Effector CD8-positive, alpha-beta T cell (primary cell): ENCODE results near the gene SLC5A5.

Experiments used
- DNase-seq: peaks from one replicate; lab custom pipeline; 2025; lab: John Stamatoyannopoulos, UW
- total RNA-seq, 4 experiments: gene quantifications; one replicate each; lab custom pipeline; 2026; lab: John Stamatoyannopoulos, UW

The SLC5A5 gene
- 0.49 to 3.0 (median 1.6) reads per million in 4 experiments for total RNA-seq

DNA sequence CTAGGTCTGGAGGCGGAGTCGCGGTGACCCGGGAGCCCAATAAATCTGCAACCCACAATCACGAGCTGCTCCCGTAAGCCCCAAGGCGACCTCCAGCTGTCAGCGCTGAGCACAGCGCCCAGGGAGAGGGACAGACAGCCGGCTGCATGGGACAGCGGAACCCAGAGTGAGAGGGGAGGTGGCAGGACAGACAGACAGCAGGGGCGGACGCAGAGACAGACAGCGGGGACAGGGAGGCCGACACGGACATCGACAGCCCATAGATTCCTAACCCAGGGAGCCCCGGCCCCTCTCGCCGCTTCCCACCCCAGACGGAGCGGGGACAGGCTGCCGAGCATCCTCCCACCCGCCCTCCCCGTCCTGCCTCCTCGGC is at the start of gene SLC5A5:
SLC5A5 (plus strand) TSS at position 68 of the 373 bp plus-strand sequence. CDS start 375 bp downstream, outside the sequence.
- no peak for DNase-seq

DNA sequence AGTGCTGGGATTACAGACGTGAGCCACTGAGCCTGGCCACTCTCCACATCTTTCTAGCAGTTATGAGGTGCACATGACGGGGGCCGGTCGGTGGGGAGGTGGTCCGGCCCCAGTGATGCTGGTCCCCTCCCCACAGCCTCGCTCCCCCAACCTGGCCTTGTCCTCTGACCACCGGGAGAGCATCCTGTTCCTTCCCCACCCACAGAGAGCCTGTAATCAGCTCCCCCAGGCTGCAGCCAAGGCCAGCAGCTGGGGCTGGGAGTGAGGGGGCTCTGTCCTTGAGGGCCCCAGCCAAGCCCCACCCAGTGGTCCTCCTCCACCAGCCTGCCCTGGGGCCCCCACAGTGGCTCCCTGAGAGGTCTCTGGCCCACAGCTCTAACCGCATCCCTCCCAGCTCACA is 47.4 kb upstream of the SLC5A5 start:
- DNase-seq, result no peak

DNA sequence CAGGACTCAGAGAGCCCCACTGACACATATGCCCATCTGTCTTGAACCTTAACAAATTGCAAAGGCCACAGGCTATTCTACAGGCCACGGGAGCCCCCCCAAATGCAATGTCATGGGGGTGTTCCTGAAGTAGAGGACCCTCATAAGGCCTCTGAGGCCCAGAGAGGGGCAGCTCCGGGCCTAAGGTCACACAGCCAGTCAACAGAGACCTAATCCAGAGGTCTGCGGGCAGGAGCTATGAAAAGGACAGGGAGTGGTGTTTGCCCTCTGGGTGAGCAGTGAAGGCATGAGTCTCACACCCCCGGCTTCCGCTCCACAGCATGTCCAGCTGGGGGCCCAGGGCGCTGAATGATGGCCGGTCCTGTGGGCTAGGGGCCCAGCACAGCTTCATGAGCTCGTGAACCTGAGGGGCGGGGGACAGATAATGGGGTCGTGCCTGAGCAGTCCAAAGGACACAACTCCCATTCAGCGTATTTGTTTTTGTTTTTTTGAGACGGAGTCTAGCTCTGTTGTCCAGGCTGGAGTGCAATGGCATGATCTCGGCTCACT is 45.2 kb upstream of the SLC5A5 start:
- DNase-seq, result no peak

DNA sequence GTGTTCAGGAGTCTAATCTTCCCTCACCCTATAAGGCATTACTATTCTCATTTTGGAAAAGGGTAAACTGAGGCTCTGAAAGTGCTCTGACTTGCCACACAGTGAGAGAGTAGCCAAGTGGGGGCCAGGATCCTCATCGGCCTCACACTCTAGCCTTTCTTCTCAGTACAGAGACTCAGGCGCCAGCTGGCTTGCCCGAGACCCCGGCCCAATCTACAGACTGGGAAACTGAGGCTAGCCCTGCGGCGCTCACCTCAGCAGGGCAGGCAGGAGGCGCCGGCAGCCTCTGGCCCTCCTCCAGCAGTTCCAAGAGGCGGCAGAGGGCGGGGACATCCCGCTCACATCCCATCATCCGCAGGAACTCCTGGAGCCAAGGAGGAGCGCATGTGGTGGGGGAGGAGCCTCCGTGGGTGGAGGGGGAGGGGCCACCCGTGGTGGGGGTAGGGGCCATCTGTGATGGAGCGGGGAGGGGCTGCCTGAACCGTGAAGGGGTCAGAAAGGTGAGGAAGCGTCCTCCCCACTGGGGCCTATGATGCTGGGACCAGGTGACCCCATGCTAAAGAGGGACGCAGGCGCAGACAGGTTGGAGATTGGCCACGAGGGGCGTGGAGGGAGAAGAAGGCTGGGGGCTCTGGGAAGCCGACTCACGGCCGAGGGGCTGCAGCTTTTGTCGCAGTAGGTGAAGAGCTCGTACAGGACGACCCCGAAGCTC is 41.7 kb upstream of the SLC5A5 start:
- no peak for DNase-seq

DNA sequence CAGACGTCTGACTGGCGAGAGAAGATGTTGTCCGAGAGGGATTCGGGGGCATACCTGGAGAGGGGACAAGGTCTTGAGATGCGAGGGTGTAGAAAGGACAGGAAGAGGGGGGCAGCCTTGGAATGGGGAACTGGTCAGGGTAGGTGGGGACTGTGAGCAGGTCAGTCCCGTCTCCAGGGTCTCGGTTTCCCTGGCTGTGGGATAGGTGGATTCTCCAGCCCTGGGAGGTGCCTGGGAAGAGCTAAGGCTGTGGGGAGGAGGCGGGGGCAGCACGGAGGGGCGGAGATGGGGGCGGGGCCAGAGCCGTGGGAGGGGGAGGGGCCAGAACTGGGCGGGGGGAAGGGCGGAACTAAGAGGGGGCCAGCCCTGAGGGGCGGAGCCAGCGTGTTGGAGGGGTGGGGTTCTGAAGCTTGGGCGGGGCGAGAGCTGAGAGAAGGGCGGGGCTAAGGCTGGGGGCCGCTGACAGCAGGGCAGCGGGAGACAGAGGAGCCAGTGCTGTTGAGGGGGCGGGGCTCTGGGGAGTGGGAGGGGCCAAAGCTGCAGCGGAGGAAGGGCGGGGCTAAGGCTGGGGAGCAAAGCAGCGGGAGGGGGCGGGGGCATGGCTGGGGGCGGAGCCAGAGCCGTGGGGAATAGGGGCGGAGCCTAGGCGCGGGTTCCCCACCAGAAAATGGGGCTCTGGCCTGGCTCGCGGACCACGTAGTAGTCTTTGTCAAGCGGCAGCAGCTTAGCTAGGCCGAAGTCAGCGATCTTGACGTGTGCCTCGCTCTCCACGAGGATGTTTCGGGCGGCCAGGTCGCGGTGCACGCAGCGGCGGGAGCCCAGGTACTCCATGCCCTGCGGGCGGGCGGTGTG is 41.0 kb upstream of the SLC5A5 start:
- peak; percentile 28 for DNase-seq

DNA sequence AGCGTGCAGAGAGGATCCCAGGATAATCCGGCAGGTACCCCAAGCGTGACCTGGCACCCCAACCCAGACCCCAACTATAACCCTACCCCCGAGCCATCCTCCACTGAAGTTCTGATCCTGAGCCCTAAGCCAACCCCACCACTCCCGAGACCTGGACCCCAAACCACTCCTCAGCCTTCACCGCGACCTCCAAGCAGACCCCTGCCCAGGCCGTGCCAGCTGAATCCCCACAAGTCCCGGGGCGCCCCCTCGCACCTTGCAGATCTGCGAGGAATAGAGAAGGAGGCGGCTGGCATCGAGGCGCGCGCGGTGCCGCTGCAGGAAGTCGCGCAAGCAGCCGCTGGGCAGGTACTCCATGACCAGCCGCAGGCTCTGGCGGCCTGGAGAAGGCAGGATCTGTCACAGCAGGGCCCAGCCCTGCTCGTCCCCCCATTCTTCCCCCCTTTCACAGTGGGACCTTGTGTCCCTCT is 40.3 kb upstream of the SLC5A5 start:
- DNase-seq, result no peak

DNA sequence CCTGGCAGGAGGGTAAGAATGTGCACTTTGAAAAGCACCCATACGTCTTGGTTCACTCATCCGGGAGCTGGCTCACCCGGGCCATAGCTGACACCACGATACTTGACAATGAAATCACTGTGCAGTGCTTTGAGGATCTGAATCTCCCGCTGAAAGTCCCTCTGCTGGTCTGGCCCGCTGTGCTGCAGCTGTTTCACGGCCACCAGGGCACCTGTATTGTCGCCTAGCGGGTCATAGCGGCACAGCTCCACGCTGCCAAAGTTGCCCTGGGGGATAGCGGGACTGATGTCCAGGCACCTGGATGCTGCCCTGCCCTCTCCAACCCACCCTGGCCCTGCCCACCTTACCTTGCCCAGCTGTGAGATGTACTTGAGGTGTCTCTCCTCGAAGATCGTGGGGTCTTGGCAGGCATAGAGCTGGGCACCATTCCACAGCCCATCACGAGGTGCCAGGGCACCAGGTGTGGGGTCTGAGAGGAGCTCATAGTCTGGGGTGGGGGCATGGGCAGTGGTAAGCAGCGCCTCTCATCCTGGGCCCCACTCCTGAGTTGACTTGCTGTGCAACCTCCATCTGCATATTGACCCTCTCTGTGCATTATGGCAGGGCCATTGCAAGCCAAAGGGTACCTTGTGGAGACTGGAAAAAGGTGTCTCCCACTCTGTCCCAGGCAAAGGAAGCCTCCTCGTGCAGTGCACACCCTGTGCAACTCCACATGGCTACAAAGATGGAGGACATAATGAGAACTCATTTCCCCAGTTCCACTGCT is 39.1 kb upstream of the SLC5A5 start:
- no peak for DNase-seq

DNA sequence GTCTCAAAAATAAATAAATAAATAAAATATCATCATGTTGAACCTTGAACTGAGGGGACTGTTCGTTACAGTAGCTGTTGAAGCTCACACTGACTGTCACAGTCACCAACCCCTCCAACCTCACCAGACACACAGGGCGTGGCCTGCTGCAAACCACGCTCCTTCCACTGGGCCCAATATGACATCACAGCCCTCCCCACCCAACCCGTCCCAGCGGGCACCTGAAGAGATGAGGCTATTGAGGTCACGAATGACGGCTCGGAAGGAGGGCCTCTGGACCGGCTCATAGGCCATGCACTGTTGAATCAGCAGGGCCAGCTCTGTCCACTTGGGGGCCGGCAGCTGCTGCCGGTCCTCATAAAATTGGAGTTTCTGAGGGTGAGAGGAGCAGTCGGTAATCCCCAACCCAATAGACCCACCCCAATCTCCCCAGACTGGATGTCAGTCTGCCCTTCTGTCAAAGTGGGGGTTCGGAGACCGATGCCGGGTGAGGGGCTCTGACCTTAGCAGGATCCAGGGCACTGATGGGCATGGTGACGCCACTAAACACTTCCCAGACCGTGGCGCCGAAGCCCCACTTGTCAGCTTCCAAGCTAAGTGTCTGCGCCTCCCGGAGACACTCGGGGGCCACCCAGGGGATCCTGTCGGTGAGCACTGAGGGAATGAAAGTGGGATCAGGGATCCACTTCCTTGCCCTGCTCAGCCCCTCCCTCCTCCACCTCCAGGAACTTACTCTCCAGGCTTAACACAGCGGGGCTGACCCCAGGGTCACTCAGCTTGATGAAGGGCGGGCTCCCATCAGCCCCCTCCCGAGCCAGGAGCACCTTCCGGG is 37.2 kb upstream of the SLC5A5 start:
- no peak for DNase-seq

DNA sequence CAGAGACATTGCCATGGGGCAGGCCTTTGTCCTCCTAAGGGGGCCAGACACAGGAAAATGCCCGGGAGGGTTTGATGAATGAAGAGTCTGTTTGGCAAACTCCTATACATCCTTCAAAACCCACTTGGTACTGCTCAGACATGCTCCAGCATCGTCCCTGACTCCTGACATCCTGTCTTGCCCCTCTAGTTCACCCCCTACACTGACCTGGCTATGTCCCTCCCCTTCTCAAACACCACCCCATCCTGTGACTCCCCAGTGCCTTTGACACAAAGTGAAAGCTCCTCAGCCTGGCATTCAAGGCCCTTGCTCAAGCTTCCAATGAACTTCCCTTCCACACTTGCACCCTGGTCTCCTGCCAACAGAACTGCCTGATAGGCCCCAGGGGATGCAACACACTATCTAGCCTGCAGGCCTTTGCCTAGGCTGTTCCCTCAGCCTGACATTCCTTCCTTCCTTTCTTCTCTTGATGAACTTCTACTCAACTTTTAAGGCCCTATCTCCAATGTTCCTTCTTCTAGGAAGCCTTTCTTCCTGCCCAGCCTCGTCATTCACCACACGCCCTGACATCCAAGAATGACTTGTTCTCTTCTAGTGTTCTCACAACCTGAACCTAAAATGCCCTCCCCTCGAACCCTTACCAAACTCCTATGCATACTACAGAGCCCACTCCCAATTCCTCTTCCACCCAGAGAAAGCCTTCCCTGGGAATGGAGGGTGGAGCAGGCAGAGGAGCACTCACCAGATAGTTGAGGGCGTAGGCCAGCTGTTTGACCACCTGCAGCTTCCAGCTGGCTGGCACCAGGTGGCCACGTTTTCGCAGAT is 36.4 kb upstream of the SLC5A5 start:
- no peak for DNase-seq

DNA sequence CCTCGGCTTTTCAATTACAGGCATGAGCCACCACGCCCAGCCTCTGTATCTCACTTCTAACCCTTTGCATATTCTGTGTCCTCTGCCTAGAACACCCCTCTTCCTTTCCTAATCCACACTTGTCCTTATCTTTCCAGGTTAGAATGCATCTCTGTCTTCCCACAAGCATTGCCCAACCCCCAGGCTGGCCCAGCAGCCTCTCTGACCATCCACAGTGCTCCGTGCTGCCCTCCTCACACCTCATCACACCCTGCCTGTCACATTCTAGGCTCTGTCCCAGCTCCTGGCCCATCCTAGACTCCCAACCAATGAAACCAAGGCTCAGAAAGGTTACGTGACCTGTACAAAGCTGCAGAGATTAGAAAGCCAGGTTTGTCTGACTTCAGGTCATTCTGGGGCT is 35.2 kb upstream of the SLC5A5 start:
- no peak for DNase-seq

DNA sequence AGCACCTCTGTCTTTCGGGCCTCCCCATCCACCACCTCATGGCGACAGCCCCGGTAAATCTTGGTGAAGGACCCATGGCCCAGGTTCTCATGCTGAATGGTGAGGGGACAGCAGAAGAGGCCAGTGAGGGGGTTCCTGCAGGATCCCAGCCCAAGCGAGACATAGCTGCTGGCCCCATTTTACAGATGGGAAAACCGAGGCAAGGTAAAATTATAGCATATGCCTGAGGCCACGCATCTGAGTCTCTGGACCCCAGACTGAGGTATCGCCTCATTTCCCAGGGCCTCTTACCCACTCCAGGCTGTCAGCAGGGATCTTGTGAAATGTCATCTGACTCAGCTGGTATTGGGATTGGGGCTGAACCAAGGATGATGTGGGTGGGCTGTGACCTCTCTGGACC is 33.8 kb upstream of the SLC5A5 start:
- DNase-seq, result no peak

DNA sequence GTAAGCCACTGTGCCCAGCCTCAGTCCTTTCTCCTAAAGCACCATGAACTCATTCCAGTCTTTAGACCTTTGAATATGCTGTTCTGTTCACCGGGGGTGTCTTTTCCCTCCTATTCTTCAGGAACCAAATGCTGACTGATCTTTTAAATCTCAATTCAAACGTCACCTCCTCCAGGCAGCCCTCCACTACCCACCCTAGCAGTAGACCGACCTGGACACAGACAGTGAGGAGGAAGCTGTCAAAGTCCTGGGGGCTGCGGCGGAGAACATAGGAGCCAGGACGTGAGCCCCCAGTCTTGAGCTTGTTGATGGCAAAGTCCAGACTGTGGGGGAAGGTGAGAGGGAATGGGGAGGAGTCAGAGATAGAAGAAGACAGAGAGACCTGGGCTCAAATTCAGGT is 31.7 kb upstream of the SLC5A5 start:
- no peak for DNase-seq

DNA sequence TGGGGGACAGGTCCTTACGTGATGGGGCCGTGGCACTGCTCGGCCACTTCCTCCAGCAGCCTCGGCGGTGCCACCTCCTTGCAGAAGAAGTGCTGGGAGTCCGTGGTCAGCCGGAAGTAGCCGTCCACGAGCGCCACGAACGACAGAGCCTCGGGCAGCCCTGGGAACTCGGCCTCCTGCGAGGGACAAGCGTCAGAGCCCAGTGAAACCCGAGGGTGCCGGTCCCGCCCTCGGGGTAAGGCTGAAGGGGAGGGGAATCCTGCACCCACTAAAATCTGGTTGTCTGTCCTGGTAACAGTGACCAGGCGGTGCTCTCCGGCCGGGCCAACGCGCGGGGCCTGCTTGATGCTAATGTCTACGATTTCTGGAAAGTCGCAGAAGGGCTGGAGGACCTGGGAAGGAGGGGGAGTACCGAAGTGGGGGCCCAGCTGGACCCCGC is 30.4 kb upstream of the SLC5A5 start:
- DNase-seq, result no peak

DNA sequence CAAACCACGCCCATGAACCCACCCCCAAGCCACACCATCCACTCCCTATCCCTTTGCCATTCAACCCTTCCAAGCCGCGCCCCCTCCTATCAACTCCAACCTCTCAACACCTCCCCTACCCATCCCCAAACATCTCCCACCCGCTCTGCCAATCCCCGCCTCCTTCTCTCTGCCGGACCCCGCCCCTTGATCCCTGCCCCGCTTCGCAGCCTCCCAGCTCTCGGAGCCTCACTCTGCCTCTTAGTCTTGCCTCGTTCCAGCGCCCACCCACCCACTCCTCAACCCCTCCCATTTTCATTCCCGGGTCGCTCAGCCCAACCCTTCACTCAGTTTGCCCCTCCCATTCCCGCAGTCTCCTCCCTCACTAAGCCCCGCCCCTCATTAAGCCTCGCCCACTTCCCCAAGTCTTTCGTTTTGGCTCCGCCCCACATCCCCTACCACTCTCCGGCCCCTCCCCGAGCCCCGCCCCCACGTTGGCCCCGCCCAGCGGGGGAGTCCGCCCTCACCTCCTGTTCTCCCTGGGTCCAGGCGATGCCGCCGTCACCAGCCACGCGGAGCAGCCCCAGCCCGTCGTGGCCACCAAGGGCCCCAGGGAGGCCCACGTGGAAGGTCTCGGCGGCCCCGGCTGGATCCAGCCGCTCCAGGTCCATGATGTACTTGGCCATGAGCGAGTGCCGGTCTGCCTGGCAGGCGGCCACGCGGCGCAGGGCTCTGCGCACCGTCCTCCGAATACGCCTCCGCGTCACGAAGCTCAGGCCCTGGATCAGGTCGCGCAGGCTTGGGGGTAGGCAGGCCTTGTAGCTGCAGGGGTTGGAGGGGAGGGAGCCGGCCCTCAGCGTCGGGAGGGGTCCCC is 29.7 kb upstream of the SLC5A5 start:
- peak; percentile 53 for DNase-seq

DNA sequence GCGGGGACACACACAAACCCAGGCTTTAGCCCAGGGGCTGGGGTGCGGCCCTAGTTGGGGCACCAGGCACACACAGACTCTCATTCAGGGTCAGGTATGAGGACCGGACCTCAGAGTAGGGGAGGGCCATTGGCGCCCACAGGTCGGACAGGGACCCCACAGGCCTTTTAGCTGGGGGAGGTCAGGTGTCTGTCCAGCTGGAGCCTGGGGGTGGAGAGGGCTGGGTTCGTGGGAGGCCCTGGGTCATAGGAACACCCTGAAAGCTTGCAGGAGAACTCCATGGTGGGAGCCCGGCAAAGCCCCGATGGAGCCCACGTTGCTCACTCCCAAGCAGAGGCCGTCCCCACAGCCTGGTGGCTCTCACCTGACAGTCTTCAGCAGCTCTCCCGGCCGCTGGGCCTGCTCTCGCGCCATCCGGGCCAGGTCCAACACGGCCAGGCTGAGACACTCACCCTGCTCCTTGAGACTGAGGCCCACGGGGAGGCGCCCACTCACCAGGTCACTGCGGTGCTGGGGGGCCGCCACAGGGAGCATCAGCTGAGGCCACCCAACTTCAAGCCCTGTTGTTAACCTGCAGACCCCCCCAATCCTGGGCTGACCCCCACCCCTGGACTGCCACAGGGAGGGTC is 29.0 kb upstream of the SLC5A5 start:
- no peak for DNase-seq

DNA sequence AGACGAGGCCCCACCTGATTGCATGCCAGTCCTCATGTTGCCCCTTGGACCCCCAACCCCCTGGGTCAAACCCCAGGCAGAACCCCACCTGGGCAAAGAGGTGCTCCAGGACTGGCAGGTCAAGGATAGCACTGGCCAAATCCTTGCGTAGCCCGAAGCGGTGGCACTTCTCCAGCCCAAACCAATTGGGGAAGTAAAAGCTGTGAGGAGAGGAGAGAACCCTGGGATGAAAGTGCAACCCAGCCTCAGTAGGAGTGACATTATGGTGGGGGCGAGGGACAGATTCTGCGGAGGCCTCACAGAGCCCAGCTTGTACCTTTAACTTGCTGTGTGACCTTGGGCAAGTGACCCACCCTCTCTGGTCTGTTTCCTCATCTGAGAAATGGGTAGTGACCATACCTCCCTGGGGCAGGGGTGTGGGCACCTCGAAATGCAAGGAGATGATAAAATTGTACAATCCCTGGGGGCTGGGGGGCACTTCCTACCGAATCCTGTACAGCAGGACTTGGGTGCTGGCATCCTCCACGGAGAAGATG is 28.4 kb upstream of the SLC5A5 start:
- no peak for DNase-seq

DNA sequence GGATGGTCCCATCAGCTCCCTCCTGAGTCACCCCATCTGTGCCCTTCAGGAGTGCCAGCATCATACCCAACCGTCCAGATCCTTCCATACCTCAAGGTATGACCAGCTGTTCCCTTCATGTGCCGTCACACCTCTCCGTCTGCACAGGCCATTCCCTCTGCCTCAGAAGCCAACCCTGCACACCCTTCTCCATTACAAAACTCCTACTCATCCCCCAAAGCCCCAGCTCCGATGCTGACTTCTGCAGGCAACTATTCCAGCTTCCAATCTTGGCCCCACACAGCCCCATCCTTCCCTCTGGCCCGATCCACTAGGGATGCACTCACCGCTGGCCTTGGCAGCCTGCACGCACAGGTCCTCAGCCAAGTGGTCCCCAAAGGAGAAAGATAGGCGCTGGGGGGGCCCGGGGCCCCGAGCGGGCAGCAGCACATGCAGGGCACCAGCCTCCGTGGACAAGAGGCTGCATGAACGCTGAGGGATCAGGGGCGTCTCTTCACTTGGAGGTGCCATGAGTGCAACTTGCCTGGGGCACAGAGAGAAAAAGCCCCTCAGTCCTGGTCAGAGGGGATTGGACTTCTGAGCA is 27.7 kb upstream of the SLC5A5 start:
- DNase-seq, result no peak

DNA sequence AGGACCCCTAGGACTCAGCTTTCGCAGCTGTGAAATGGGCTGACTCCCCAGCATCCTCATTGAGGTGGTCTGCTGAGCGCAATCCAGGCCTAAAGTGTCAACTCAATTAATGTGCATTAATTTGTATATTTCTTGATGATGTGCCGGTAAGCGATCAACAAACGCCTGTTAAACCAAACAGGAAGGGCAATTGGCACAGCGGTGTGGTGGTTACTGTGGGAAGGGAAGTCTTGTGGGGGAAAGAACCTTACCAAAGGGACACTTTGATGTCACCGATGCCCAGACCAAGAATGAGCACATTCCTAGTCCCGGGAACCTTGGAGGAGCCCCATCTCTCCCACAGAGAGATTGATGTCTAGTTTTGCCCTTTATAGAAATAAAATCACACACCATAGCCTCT is 25.6 kb upstream of the SLC5A5 start:
- DNase-seq, result peak; percentile 26
